Measurements from ENCODE around the gene FOXD1. TPM values are rescaled to one million over a fixed set of nuclear protein-coding genes. Genes with fewer than 3 reads are reported as not detected.
"Not testable (repeated sequence)": the region's sequence is repeated elsewhere in the genome, so short reads cannot be mapped to it uniquely, and the experiment has no call there.

The FOXD1 gene
- polyA plus RNA-seq, 1 experiment: 4.9 TPM

GRCh38 chr5:73464016-73464745 lies 15.6 kb upstream of the FOXD1 start:
- DNase-seq (ENCODE audit: low read depth): peak; percentile 43
- 0 out of 2 replicates have a peak, but pooled peaks cover 1% of the 10 kb centered on the region for H3K27me3 ChIP-seq (ENCODE audit: control insufficient read depth, insufficient read depth, low read length)
- CTCF ChIA-PET: interaction anchor here (0.6 to 3.4 kb wide), 8 partner anchors 10 to 380 kb away, joined by 3 to 23 read pairs (median 4); partner anchors contain the start of gene FOXD1
- no peaks in the 10 kb centered on the region for H3K36me3 ChIP-seq (ENCODE audit: control insufficient read depth, insufficient read depth, low read length)
- no peak overlapping the region for H3K4me3 ChIP-seq (ENCODE audit: low read depth, low read length)
- TF ChIP-seq CTCF (IDR thresholded peaks at IDR 0.05; ENCODE audit: insufficient read depth, low read depth, low read length): no peak
- POLR2A ChIA-PET: no interaction called here

- H3K36me3 ChIP-seq (ENCODE audit: control insufficient read depth, insufficient read depth, low read length): no peaks in the 10 kb centered on the region
- H3K27me3 ChIP-seq (ENCODE audit: control insufficient read depth, insufficient read depth, low read length): 0 out of 2 replicates have a peak, but pooled peaks cover 1% of the 10 kb centered on the region
- CTCF ChIA-PET: interaction anchor here (0.7 to 2.2 kb wide), 3 partner anchors 9 to 511 kb away, joined by 3 to 11 read pairs (median 4); no protein-coding TSS in a partner anchor
- POLR2A ChIA-PET: no interaction called here
- H3K4me3 ChIP-seq (ENCODE audit: low read depth, low read length): no peak overlapping the region
- no peak for DNase-seq (ENCODE audit: low read depth)
- no peak for TF ChIP-seq CTCF (IDR thresholded peaks at IDR 0.05; ENCODE audit: insufficient read depth, low read depth, low read length)
Observed at GRCh38 chr5:73460133-73460532, 11.6 kb upstream of the FOXD1 start.

GRCh38 chr5:73459366-73459765 lies 10.8 kb upstream of the FOXD1 start:
- ChIA-PET POLR2A (interaction anchor here (0.6 to 0.7 kb wide), 3 partner anchors 19 to 299 kb away, joined by 10 to 16 read pairs (median 12); no protein-coding TSS in a partner anchor), CTCF (interaction anchor here (0.6 to 2.2 kb wide), 2 partner anchors 8 to 94 kb away, joined by 4 to 11 read pairs; no protein-coding TSS in a partner anchor)
- no peak for TF ChIP-seq CTCF (IDR thresholded peaks at IDR 0.05; ENCODE audit: insufficient read depth, low read depth, low read length)
- H3K36me3 ChIP-seq (ENCODE audit: control insufficient read depth, insufficient read depth, low read length): no peaks in the 10 kb centered on the region
- no peak for DNase-seq (ENCODE audit: low read depth)
- no peak overlapping the region for H3K4me3 ChIP-seq (ENCODE audit: low read depth, low read length)
- 0 out of 2 replicates have a peak, but pooled peaks cover 1% of the 10 kb centered on the region for H3K27me3 ChIP-seq (ENCODE audit: control insufficient read depth, insufficient read depth, low read length)

- CTCF ChIA-PET: interaction anchor here (0.7 to 3.4 kb wide), 3 partner anchors 136 to 240 kb away, joined by 4 to 16 read pairs (median 10); no protein-coding TSS in a partner anchor
- H3K4me3 ChIP-seq (ENCODE audit: low read depth, low read length); H3K36me3 ChIP-seq (ENCODE audit: control insufficient read depth, insufficient read depth, low read length); H3K27me3 ChIP-seq (ENCODE audit: control insufficient read depth, insufficient read depth, low read length); DNase-seq (ENCODE audit: low read depth); POLR2A ChIA-PET: not testable (repeated sequence)
Observed at GRCh38 chr5:73456462-73456861, 7.9 kb upstream of the FOXD1 start.

DNA sequence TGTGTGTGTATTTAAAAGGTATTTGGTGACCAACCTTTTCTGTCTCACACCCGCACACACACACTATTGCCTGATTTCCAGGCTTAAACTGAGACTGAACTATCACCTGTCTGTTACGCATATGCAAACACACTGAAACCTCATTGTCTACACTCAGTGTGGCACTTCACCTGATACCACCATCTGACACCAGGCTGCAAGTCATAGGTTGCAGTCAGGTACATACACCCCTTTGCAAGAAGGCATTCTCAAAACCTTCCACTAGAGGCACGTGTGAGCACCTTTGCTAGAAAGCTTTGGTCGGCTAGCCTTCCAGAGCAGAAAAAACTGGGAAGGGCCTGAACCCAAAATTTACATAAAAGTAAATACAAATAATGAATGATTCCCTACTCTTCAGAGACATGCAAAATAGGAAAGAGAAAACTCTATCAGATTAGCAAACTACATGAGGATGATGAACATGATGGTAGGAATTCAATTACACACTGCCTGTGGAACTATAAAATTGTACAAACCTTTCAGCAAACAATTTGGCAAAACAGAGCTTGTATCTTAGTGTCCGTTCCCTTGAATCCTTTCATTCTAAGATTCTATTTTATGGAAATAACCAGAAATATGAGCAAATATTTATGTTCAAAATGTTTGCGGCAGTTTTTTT lies 5.9 kb upstream of the FOXD1 start:
- peak; percentile 93 for TF ChIP-seq CTCF (IDR thresholded peaks at IDR 0.05; ENCODE audit: insufficient read depth, low read depth, low read length)
- Histone ChIP-seq H3K27me3 (ENCODE audit: control insufficient read depth, insufficient read depth, low read length) (peaks cover 5% of the 10 kb centered on the region), H3K36me3 (ENCODE audit: control insufficient read depth, insufficient read depth, low read length) (no peaks in the 10 kb centered on the region), H3K4me3 (ENCODE audit: low read depth, low read length) (no peak overlapping the region)
- ChIA-PET POLR2A (interaction anchor here (0.6 kb wide), 1 partner anchor 65 kb away, joined by 3 read pairs; no protein-coding TSS in a partner anchor), CTCF (interaction anchor here (0.6 to 3.4 kb wide), 32 partner anchors 9 to 371 kb away, joined by 3 to 29 read pairs (median 4); no protein-coding TSS in a partner anchor)
- DNase-seq (ENCODE audit: low read depth): no peak
